K562 (cell line): ENCODE measurements around the gene SLC39A3. TPM values are rescaled to one million over a fixed set of nuclear protein-coding genes. Genes with fewer than 3 reads are reported as not detected.
A peak's percentile ranks its signal among the peaks of the same experiment; 100 is the strongest.

Experiments
- ARHGAP35 ChIP-seq: fragments of 450-650 bp; IDR thresholded peaks from 2 replicates; pipeline ENCODE4 v1.6.1; 2018; ENCODE audit not compliant: partially characterized antibody
- BRCA1 ChIP-seq, 2 experiments: fragments of 450-650 bp in 1 of 2; sonication (generic) in 1 of 2; formaldehyde crosslinking in 1 of 2; IDR thresholded peaks; 2 replicates each; pipeline versions ENCODE4 v1.5.0 to v1.6.1; 2017 to 2020; ENCODE audit warnings: mild to moderate bottlenecking in 1 of 2, missing genetic modification reagents in 1 of 2
- BRF1 ChIP-seq: IDR thresholded peaks from 3 replicates; pipeline ENCODE4 v1.6.1; 2011; ENCODE audit warnings: borderline replicate concordance, mild to moderate bottlenecking; ENCODE audit not compliant: insufficient read length; ENCODE audit errors: extremely low read depth
- CBX8 ChIP-seq: fragments of 200-600 bp; sonication (generic); IDR thresholded peaks from 2 replicates; pipeline ENCODE4 v1.6.1; 2012; ENCODE audit warnings: borderline replicate concordance, mixed run types, low read depth, mild to moderate bottlenecking, moderate library complexity, mixed read lengths, low read length, control low read depth, inconsistent platforms; ENCODE audit not compliant: poor library complexity, severe bottlenecking; ENCODE audit errors: extremely low read depth
- CREM ChIP-seq: IDR thresholded peaks from 2 replicates; pipeline ENCODE4 v1.6.1; 2014; ENCODE audit warnings: antibody characterized with exemption, low read depth
- ETV1 ChIP-seq: fragments of 450-650 bp; conservative IDR thresholded peaks from 2 replicates; pipeline ENCODE4 v1.6.1; 2016; ENCODE audit warnings: missing genetic modification characterization, control low read depth, low read depth, missing compliant biosample characterization
- HLTF ChIP-seq: fragments of 450-650 bp; IDR thresholded peaks from 2 replicates; pipeline ENCODE4 v1.6.1; 2016
- KLF1 ChIP-seq: fragments of 450-650 bp; IDR thresholded peaks from 2 replicates; pipeline ENCODE4 v1.6.1; 2016; ENCODE audit warnings: missing genetic modification characterization, missing compliant biosample characterization
- NBN ChIP-seq: fragments of 450-650 bp; IDR thresholded peaks from 2 replicates; pipeline ENCODE4 v1.6.1; 2016; ENCODE audit warnings: low read depth, mild to moderate bottlenecking
- NR4A1 ChIP-seq, 2 experiments: fragments of 250-450 bp in 1 of 2; fragments of 450-650 bp in 1 of 2; sonication (Bioruptor Pico) in 1 of 2; IDR thresholded peaks; 2 replicates each; pipeline versions ENCODE4 v1.4.0 to v1.6.1; 2016 to 2020; ENCODE audit warnings: mild to moderate bottlenecking in 2 of 2, missing compliant biosample characterization in 1 of 2, missing genetic modification characterization in 1 of 2, moderate library complexity in 1 of 2
- RUNX1 ChIP-seq: sonication (generic); IDR thresholded peaks from 2 replicates; pipeline ENCODE4 v1.6.1; 2016; ENCODE audit warnings: antibody characterized with exemption, low read depth
- SAFB ChIP-seq: fragments of 200-400 bp; formaldehyde crosslinking; IDR thresholded peaks from 2 replicates; pipeline ENCODE4 v1.6.1; 2017; ENCODE audit warnings: low read depth, low read length, borderline replicate concordance
- TCFL5 ChIP-seq: fragments of 250-450 bp; sonication (Bioruptor Pico); conservative IDR thresholded peaks from 2 replicates; pipeline ENCODE4 v1.6.1; 2021; ENCODE audit warnings: mild to moderate bottlenecking, moderate library complexity, matching md5 sums
- U2AF1 ChIP-seq: fragments of 200-400 bp; formaldehyde crosslinking; optimal IDR thresholded peaks from 2 replicates; pipeline ENCODE3; 2017; ENCODE audit warnings: mild to moderate bottlenecking, low read depth, low read length, moderate library complexity
- ZBTB17 ChIP-seq: fragments of 450-650 bp; formaldehyde crosslinking; IDR thresholded peaks from 2 replicates; pipeline ENCODE4 v1.4.0; 2020; ENCODE audit warnings: mild to moderate bottlenecking
- ZNF253 ChIP-seq: fragments of 250-450 bp; sonication (Bioruptor Pico); conservative IDR thresholded peaks from 2 replicates; pipeline ENCODE4 v1.6.1; 2021; ENCODE audit warnings: mild to moderate bottlenecking
- ZNF274 ChIP-seq: IDR thresholded peaks from 2 replicates; pipeline ENCODE4 v1.6.1; 2011; ENCODE audit warnings: low read depth, mild to moderate bottlenecking, low read length, moderate library complexity, borderline replicate concordance
- ZNF398 ChIP-seq: fragments of 250-450 bp; sonication (Bioruptor Pico); IDR thresholded peaks from 2 replicates; pipeline ENCODE4 v1.8.0; 2021; ENCODE audit warnings: moderate library complexity, mild to moderate bottlenecking, inconsistent platforms
- ZNF609 ChIP-seq: sonication (generic); formaldehyde crosslinking; IDR thresholded peaks from 2 replicates; pipeline ENCODE4 v1.8.1; 2023; ENCODE audit warnings: missing genetic modification reagents, mild to moderate bottlenecking, borderline replicate concordance
- polyA plus RNA-seq, 8 experiments: library from polyadenylated mRNA; depleted of rRNA in 4 of 8; stranded (reverse) in 5 of 8; unstranded in 3 of 8; fragments of >200 nt; fragmentation: Nextera tagmentation in 2 of 8; fragmentation: Illumina TruSeq in 1 of 8; extraction: Ambion mirVana in 2 of 8; extraction: Trizol in 1 of 8; gene quantifications; 2 replicates each; pipeline versions ENCODE4 v1.2.1 to v1.2.3, GENCODE V29; 2011 to 2014; ENCODE audit warnings: inconsistent platforms in 1 of 8, missing spikeins in 1 of 8
- total RNA-seq, 7 experiments: library from RNA; depleted of rRNA in 6 of 7; stranded (reverse); fragments of >200 nt in 6 of 7; fragmentation: Illumina TruSeq in 2 of 7; extraction: Trizol in 2 of 7; gene quantifications; 2 replicates each; pipeline versions ENCODE4 v1.2.1 to v1.2.3, GENCODE V29; 2011 to 2021; ENCODE audit warnings: low replicate concordance in 1 of 7

Gene SLC39A3
- total and polyA plus RNA-seq, 9 of the 15 experiments (the other 6 are each of a cell fraction or from before 2014, with no cell fraction given) = 2.3 to 215 (median 127) TPM

- TF ChIP-seq NR4A1 (CRISPR knock-in tag; IDR thresholded peaks at IDR 0.05) = peak; percentile 72; the same call in 1 of the 2 replicates
- 0 out of 2 replicates have a peak, but pooled peaks have one; percentile 47 for TF ChIP-seq NR4A1 (tag; IDR thresholded peaks at IDR 0.05)
- TF ChIP-seq ARHGAP35 = no peak
- TF ChIP-seq HLTF = 0 out of 2 replicates have a peak, but pooled peaks have one; percentile 69
- peak; percentile 64; the same call in 1 of the 2 replicates for TF ChIP-seq NBN
- no peak for TF ChIP-seq U2AF1
- TF ChIP-seq CREM = peak; percentile 56; the same call in 1 of the 2 replicates
- TF ChIP-seq ZNF609 (CRISPR knock-in tag) = peak; percentile 75; the same call in 1 of the 2 replicates
- TF ChIP-seq ZNF398 (CRISPR knock-in tag) = no peak
- TF ChIP-seq CBX8 = no peak
- no peak for TF ChIP-seq BRCA1 (IDR thresholded peaks at IDR 0.05)
- no peak for TF ChIP-seq BRCA1 (CRISPR knock-in tag; IDR thresholded peaks at IDR 0.05)
- TF ChIP-seq ZNF274 = no peak
- 0 out of 2 replicates have a peak, but pooled peaks have one; percentile 44 for TF ChIP-seq TCFL5 (CRISPR knock-in tag)
- TF ChIP-seq BRF1 = no peak
- TF ChIP-seq SAFB = peak; percentile 87
- no peak for TF ChIP-seq ZBTB17 (CRISPR knock-in tag)
- peak; percentile 34 for TF ChIP-seq ETV1
- no peak for TF ChIP-seq ZNF253 (CRISPR knock-in tag)
- no peak for TF ChIP-seq RUNX1
- TF ChIP-seq KLF1 (tag) = no peak
These were observed at the start of gene SLC39A3 (continued) for GRCh38 chr19:2739602-2740313.
